ENCODE results near the gene MMD2.
"Not testable (repeated sequence)": the region's sequence is repeated elsewhere in the genome, so short reads cannot be mapped to it uniquely, and the experiment has no call there.

MMD2 gene

DNA sequence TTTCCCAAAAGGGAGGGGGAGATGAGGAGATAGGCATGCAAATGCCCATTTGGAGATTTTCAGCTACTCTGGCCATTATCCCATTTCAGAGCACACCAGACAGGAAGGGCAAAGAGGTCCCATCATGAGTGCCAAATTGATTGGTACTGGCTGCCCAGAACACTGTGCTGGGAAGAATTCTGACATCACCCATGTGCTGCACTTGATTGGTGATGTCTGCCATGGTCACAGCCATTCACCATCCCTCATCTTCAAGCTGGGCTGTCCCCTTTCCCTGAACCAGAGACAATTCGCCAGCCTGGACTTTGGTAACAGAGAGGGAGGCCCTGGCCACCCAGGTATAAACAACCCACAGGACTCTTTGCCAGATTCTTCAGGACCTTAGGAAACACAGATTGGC is 52.3 kb downstream of the MMD2 start:
- intact Hi-C loops (cut with DNase I), result no loop called here
- DNase-seq, result peak in 1 of 10 donors; percentile 2

DNA sequence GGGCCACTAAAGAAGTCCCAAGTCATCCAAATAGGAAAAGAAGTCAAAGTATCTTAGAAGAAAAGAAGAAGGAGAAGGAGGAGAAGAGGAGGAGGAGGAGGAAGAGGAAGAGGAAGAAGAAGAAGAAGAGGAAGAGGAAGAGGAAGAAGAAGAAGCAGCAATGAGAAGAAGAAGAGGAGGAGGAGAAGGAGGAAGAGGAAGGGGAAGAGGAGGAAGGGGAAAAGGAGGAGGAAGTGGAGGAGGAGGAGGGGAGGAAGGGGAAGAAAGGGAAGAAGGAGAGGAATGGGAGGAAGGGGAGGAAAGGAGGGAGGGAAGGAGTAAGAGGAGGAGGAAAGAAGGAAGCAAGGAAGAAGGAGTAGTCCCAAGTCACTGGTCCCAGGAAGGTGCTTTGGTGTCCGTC is 53.8 kb downstream of the MMD2 start:
- intact Hi-C loops (cut with DNase I), result no loop called here
- no peak for DNase-seq

DNA sequence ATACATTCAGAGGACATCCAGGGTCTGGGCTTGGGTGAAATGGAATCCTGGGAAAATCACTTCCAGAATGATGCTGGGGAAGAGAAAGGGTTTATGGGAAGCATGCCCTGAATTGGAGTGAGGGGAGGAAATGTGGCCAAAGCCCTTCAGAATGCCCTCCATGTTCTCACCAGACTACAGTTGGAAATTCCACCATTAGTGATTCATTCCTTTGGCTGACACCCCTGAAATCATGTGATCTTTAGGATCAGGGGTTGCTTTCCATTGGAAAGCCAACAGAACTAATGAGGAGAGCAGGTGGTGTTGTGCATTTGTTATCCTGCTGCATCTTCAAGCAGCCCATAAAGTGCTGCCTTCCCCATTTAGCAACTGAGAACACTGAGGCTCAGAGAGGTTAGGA is 54.6 kb downstream of the MMD2 start:
- DNase-seq, result no peak
- intact Hi-C loops (cut with DNase I), result no loop called here

GRCh38 chr7:4895766-4896165 is 63.2 kb downstream of the MMD2 start:
- intact Hi-C loops (cut with DNase I), result no loop called here

DNA sequence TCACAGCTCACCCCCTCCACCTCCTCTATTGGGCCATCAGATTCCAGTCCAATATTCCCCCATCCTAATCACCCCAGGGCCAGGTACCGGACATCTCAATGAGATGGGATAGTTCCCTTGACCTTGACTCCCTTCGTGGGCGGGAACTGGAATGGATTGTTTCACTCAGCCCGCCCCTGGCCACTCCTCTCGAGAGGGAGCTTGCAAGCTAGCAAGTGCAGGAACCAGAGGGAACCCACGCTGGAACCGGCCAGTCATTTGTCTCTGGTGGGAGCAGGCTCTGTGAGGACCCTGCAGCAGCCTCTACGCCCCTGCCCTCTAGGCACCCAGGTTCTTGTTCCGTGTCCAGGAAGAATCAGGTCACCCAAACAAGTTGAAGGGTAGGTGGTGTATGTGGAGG is 64.5 kb downstream of the MMD2 start:
- intact Hi-C loops (cut with DNase I), result no loop called here
- DNase-seq, result peak in 1 of 10 donors; percentile 50

More at GRCh38 chr7:4895766-4896165, 63.2 kb downstream of the MMD2 start:
- DNase-seq, result no peak

- peak in 1 of 10 donors; percentile 37 for DNase-seq
- intact Hi-C loops (cut with DNase I), result no loop called here
These were observed 65.0 kb downstream of the MMD2 start for GRCh38 chr7:4893929-4894475.

DNA sequence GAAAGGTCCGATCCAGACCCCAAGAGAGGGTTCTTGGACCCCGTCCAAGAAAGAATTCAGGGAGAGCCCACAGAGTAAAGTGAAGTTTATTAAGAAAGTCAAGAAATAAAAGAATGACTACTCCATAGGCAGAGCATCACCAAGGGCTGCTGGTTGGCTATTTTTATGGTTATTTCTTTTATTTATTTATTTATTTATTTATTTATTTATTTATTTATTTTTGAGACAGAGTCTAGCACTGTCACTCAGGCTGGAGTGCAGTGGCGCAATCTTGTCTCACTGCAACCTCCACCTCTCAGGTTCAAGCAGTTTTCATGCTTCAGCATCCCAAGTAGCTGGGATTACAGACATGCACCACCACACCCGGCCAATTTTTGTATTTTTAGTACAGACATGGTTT is 65.8 kb downstream of the MMD2 start:
- DNase-seq; intact Hi-C loops (cut with DNase I): not testable (repeated sequence)

DNA sequence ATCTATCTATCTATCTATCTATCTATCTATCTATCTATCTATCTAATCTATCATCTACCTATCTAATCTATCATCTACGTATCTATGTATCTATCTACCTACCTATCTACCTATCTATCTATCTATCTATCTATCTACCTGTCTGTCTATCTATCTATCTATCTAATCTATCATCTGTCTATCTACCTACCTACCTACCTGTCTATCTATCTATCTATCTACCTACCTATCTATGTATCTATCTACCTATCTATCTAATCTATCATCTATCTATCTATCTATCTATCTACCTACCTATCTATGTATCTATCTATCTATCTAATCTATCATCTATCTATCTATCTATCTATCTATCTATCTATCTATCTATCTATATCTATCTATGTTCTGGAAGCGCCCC is 67.5 kb downstream of the MMD2 start:
- intact Hi-C loops (cut with DNase I); DNase-seq: not testable (repeated sequence)

GRCh38 chr7:4889682-4890081 is 69.3 kb downstream of the MMD2 start:
- no peak for DNase-seq
- intact Hi-C loops (cut with DNase I), result loop anchor here (10.0 kb wide), 1 partner anchor 85 kb away; no protein-coding TSS in a partner anchor

DNA sequence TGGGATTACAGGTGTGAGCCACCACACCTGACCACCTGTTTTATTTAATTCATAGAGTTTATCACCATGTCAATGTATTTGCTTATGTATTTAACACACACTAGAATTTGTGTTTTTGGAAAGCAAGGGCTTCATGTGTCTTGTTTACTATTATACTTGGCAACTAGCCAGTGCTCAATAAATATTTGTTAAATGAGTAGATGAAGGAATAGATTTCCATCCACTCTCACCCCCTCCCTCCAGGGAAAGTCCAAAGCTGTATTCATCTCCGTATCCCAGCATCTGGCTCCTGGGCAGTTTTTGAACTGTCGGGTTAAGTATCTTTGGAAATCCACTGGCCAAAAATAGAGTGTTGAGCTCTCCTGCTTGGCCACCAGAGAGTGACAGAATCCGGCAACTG is 70.8 kb downstream of the MMD2 start:
- intact Hi-C loops (cut with DNase I), result loop anchor here (10.0 kb wide), 1 partner anchor 87 kb away; no protein-coding TSS in a partner anchor
- peak in 2 of 10 donors; percentile 26 to 30 for DNase-seq

- intact Hi-C loops (cut with DNase I), result loop anchor here (10.0 kb wide), 1 partner anchor 88 kb away; no protein-coding TSS in a partner anchor
- peak in 2 of 10 donors; percentile 1 to 17 for DNase-seq
These were observed 72.3 kb downstream of the MMD2 start for GRCh38 chr7:4886671-4887070.

DNA sequence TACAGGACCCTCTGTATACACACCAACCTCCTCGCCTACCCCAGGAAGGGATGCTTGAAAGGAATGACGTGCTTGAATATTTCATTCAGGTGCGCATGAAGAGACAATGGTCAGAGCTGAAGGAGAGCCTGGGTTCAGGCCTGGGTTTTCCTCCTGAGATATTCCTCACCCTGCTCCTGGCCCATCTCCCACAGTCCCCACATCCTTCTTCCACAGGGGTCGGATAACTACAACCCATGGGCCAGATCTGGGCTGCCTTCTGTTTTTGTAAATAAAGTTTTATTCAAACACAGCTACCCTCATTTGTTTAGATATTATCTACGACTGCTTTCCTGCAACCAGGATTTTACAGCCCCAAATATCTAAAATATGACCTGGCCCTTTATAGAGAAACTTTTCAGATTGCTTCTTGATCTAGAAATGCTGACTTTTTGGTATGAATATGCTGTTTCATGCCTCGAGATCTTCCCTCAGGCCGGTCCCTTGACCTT is 73.6 kb downstream of the MMD2 start:
- peak in 2 of 10 donors; percentile 12 to 49 for DNase-seq
- intact Hi-C loops (cut with DNase I), result loop anchor here (10.0 kb wide), 1 partner anchor 89 kb away; no protein-coding TSS in a partner anchor

GRCh38 chr7:4884164-4884563 is 74.8 kb downstream of the MMD2 start:
- DNase-seq, result peak in 3 of 10 donors; percentile 37 to 40 (median 38)
- intact Hi-C loops (cut with DNase I), result loop anchor here (5.0 to 10.0 kb wide), 2 partner anchors 87 to 91 kb away; no protein-coding TSS in a partner anchor

GRCh38 chr7:4883372-4884144 is 75.4 kb downstream of the MMD2 start, which contains the start of gene RADIL:
Gene RADIL (minus strand): TSS chr7:4883716. CDS start chr7:4878139, 5,577 bp downstream.
- intact Hi-C loops (cut with DNase I), result loop anchor here (2.0 to 10.0 kb wide), 3 partner anchors 39 to 91 kb away; no protein-coding TSS in a partner anchor
- DNase-seq, result peak; percentile 86 to 99 (median 94)

DNA sequence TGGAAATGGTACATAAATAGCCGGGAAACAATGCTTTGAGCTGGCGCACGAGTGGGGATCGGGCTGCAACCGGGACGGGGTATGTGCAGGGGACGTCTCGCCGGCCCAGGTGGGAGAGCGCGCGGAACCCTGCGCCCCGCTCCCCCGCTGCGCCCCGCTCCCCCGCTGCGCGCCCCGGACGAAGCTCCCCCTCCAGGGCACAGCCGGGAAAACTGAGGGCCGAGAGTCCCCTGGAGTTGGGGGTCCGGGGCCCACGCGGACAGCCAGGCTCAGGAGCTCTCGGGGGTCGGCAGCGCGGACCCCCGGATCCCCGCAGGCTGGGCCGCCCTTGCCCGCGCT is 76.0 kb downstream of the MMD2 start:
- DNase-seq, result peak in 1 of 10 donors; percentile 76
- intact Hi-C loops (cut with DNase I), result loop anchor here (2.0 to 10.0 kb wide), 3 partner anchors 38 to 92 kb away; no protein-coding TSS in a partner anchor

DNA sequence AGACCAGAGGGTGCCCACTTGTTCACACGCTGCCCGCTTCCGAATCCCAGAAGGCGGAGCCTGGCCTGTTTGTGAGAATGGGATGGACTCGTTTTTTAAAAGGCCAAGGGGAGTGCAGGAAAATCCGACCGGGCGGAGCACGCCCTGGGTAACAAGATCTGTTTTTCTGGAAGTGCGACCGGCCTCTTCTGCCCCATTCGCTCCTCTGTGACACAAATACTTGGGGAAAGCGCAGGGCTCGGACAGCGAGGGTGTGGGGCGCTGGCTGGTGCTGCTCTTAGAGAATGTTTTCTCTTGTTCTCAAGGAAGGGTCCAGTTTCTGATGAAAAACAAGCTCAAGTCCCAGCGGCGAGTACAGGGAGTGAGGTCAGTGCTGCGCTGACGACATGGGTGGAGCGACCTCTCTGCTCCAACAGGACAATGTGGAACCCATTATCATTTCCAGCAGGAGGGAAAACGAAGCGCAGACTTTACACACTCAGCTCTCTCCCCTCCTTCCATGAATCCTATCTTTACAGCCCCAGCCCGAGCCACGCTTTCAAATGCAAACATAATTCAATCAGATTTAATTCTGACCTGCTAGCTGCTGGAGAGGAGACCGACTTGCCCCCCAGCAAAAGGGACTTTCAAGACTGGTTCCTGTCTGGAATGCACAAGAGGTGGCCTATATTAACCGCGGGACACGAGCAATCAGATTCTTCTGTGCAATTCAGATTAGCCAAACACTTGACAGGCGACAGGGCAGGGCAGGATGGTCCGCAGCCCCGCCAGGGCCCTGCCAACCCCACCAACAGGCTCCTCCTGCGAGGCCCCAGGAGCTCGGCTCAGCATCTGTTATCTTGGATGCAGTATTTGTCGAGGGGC is 76.6 kb downstream of the MMD2 start:
- DNase-seq, result peak in 8 of 10 donors; percentile 28 to 87 (median 36)
- intact Hi-C loops (cut with DNase I), result loop anchor here (2.0 to 10.0 kb wide), 3 partner anchors 38 to 92 kb away; no protein-coding TSS in a partner anchor

DNA sequence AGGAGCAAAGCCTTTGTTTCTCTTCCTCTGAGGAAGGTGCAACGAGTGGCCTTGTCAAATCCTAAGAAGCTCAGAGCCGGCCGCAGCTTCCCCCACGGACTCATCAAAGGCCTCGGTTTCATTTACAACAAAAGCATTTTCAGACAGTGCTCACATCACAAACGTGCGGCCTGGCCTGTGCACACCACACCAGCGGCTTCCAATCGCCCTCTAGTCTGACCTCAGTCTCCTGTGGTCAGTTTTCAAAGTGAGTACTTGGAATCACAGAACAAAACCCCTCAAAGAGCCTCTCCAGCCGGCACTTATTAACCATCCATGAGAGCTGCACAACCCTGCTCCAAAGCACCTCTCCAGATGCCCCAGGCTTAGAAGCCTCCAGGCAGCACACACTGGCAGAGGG is 78.8 kb downstream of the MMD2 start:
- DNase-seq, result peak in 2 of 10 donors; percentile 22 to 49
- intact Hi-C loops (cut with DNase I), result loop anchor here (5.0 to 10.0 kb wide), 2 partner anchors 83 to 95 kb away; no protein-coding TSS in a partner anchor

- DNase-seq, result peak in 1 of 10 donors; percentile 83
- intact Hi-C loops (cut with DNase I), result loop anchor here (5.0 to 10.0 kb wide), 2 partner anchors 82 to 95 kb away; no protein-coding TSS in a partner anchor
These were observed 79.4 kb downstream of the MMD2 start for GRCh38 chr7:4879396-4880081.

All from posterior cingulate gyrus (tissue), 11 donors.